Stimulated activated naive CD8-positive, alpha-beta T cell treated with anti-CD3 and anti-CD28 coated beads, Interleukin-15, Interleukin-2, amounts not matched to agents 100 ng/mL and 50 ng/mL, for 24 hours (primary cell): ENCODE data around the gene CHPF2.
A peak's percentile ranks its signal among the peaks of the same experiment; 100 is the strongest.

Experiments used
- H3K27ac Mint-ChIP-seq: one replicate; pipeline ENCODE4 v1.8.0; 2021; ENCODE audit warnings: mild to moderate bottlenecking, mixed read lengths
- H3K27me3 Mint-ChIP-seq: one replicate; pipeline ENCODE4 v1.8.0; 2021; ENCODE audit warnings: mixed read lengths
- H3K36me3 Mint-ChIP-seq: one replicate; pipeline ENCODE4 v1.8.0; 2021; ENCODE audit warnings: low read depth, mixed read lengths
- H3K4me1 Mint-ChIP-seq: one replicate; pipeline ENCODE4 v1.8.0; 2021; ENCODE audit warnings: low read depth, mixed read lengths
- H3K4me3 Mint-ChIP-seq: one replicate; pipeline ENCODE4 v1.8.0; 2021; ENCODE audit warnings: mild to moderate bottlenecking, mixed read lengths
- H3K9me3 Mint-ChIP-seq: one replicate; pipeline ENCODE4 v1.8.0; 2021; ENCODE audit warnings: mixed read lengths

Gene CHPF2

GRCh38 chr7:151232091-151232916 is at the start of gene CHPF2:
CHPF2 (plus strand) TSS chr7:151232483; CDS start chr7:151234012, 1,529 bp downstream.
- H3K27ac Mint-ChIP-seq: peak within 1 kb of the TSS; percentile 96
- no peaks in the 10 kb centered on the region for H3K27me3 Mint-ChIP-seq
- H3K4me3 Mint-ChIP-seq: peak within 1 kb of the TSS; percentile 97
- peaks cover 43% of the 10 kb centered on the region for H3K4me1 Mint-ChIP-seq
- peaks cover 29% of the 10 kb centered on the region for H3K36me3 Mint-ChIP-seq
- H3K9me3 Mint-ChIP-seq: no peaks in the 10 kb centered on the region

- H3K4me3 Mint-ChIP-seq: no peak overlapping the region
- H3K27ac Mint-ChIP-seq: no peak overlapping the region
- peaks cover 4% of the 10 kb centered on the region for H3K27me3 Mint-ChIP-seq
- no peaks in the 10 kb centered on the region for H3K36me3 Mint-ChIP-seq
- no peaks in the 10 kb centered on the region for H3K9me3 Mint-ChIP-seq
- H3K4me1 Mint-ChIP-seq: no peaks in the 10 kb centered on the region
Measured at GRCh38 chr7:151185762-151186639, 46.3 kb upstream of the CHPF2 start.

- Mint-ChIP-seq H3K4me3 (no peak within 1 kb of the TSS), H3K27me3 (peaks cover 3% of the 10 kb centered on the region), H3K9me3 (no peaks in the 10 kb centered on the region), H3K27ac (no peak within 1 kb of the TSS), H3K36me3 (no peaks in the 10 kb centered on the region), H3K4me1 (no peaks in the 10 kb centered on the region)
Measured at GRCh38 chr7:151186640-151187408, 45.5 kb upstream of the CHPF2 start, which contains the start of gene ASB10. ASB10 (minus strand) TSS chr7:151187250; CDS start chr7:151187130, 120 bp downstream.

- H3K9me3 Mint-ChIP-seq: no peaks in the 10 kb centered on the region
Measured at GRCh38 chr7:151187409-151188251, 44.7 kb upstream of the CHPF2 start.

GRCh38 chr7:151188252-151188542 is 44.1 kb upstream of the CHPF2 start:
- H3K27me3 Mint-ChIP-seq: no peaks in the 10 kb centered on the region
- no peak overlapping the region for H3K4me3 Mint-ChIP-seq
- no peak overlapping the region for H3K27ac Mint-ChIP-seq
- H3K4me1 Mint-ChIP-seq: no peaks in the 10 kb centered on the region
- no peaks in the 10 kb centered on the region for H3K9me3 Mint-ChIP-seq
- no peaks in the 10 kb centered on the region for H3K36me3 Mint-ChIP-seq

More at GRCh38 chr7:151187409-151188251, 44.7 kb upstream of the CHPF2 start:
- Mint-ChIP-seq H3K36me3 (no peaks in the 10 kb centered on the region), H3K27ac (no peak overlapping the region), H3K4me1 (no peaks in the 10 kb centered on the region), H3K4me3 (no peak overlapping the region), H3K27me3 (no peaks in the 10 kb centered on the region)

- H3K36me3 Mint-ChIP-seq: no peaks in the 10 kb centered on the region
- no peaks in the 10 kb centered on the region for H3K9me3 Mint-ChIP-seq
- H3K27me3 Mint-ChIP-seq: no peaks in the 10 kb centered on the region
- H3K4me1 Mint-ChIP-seq: no peaks in the 10 kb centered on the region
- H3K4me3 Mint-ChIP-seq: no peak overlapping the region
- H3K27ac Mint-ChIP-seq: no peak overlapping the region
Measured at GRCh38 chr7:151189038-151189437, 43.2 kb upstream of the CHPF2 start.

GRCh38 chr7:151191544-151191943 is 40.7 kb upstream of the CHPF2 start:
- H3K4me3 Mint-ChIP-seq: no peak overlapping the region
- H3K4me1 Mint-ChIP-seq: no peaks in the 10 kb centered on the region
- no peaks in the 10 kb centered on the region for H3K9me3 Mint-ChIP-seq
- H3K27me3 Mint-ChIP-seq: peaks cover 7% of the 10 kb centered on the region
- H3K36me3 Mint-ChIP-seq: no peaks in the 10 kb centered on the region
- no peak overlapping the region for H3K27ac Mint-ChIP-seq

GRCh38 chr7:151192002-151192539 is 40.2 kb upstream of the CHPF2 start:
- Mint-ChIP-seq H3K4me3 (no peak overlapping the region), H3K4me1 (no peaks in the 10 kb centered on the region), H3K27me3 (peaks cover 7% of the 10 kb centered on the region), H3K36me3 (no peaks in the 10 kb centered on the region), H3K27ac (no peak overlapping the region), H3K9me3 (no peaks in the 10 kb centered on the region)

GRCh38 chr7:151193203-151193978 is 38.9 kb upstream of the CHPF2 start:
- Mint-ChIP-seq H3K27me3 (peaks cover 7% of the 10 kb centered on the region), H3K4me3 (no peak overlapping the region), H3K9me3 (no peaks in the 10 kb centered on the region), H3K27ac (no peak overlapping the region), H3K4me1 (no peaks in the 10 kb centered on the region), H3K36me3 (no peaks in the 10 kb centered on the region)

GRCh38 chr7:151194188-151194587 is 38.1 kb upstream of the CHPF2 start:
- Mint-ChIP-seq H3K27ac (no peak overlapping the region), H3K4me3 (no peak overlapping the region), H3K36me3 (no peaks in the 10 kb centered on the region), H3K9me3 (no peaks in the 10 kb centered on the region), H3K4me1 (no peaks in the 10 kb centered on the region), H3K27me3 (peaks cover 7% of the 10 kb centered on the region)

GRCh38 chr7:151195616-151196450 is 36.5 kb upstream of the CHPF2 start:
- Mint-ChIP-seq H3K4me1 (no peaks in the 10 kb centered on the region), H3K27me3 (peaks cover 7% of the 10 kb centered on the region), H3K36me3 (no peaks in the 10 kb centered on the region), H3K27ac (no peak overlapping the region), H3K9me3 (no peaks in the 10 kb centered on the region), H3K4me3 (no peak overlapping the region)

GRCh38 chr7:151197932-151198331 is 34.4 kb upstream of the CHPF2 start:
- Mint-ChIP-seq H3K4me3 (no peak overlapping the region), H3K27me3 (peaks cover 7% of the 10 kb centered on the region), H3K27ac (no peak overlapping the region), H3K9me3 (no peaks in the 10 kb centered on the region), H3K4me1 (no peaks in the 10 kb centered on the region), H3K36me3 (no peaks in the 10 kb centered on the region)
